Spleen (tissue), 11 donors: ENCODE results near the gene SH3RF3. TPM values are rescaled to one million over a fixed set of nuclear protein-coding genes. Genes with fewer than 3 reads are reported as not detected.

Experiments
- DNase-seq: peaks from one replicate; pipeline ENCODE4 v3.0.0-alpha.2; 2020
- H3K27ac ChIP-seq, 8 donors: fragments of 200-600 bp; sonication (generic) in 7 of 8; 1 replicate in 4 of 8; 2 replicates in 4 of 8; pipeline versions ENCODE4 v1.5.0 to v1.8.0; 2016 to 2021; ENCODE audit warnings: inconsistent platforms in 4 of 8, mild to moderate bottlenecking in 4 of 8, moderate library complexity in 1 of 8
- H3K27me3 ChIP-seq, 7 donors: fragments of 200-600 bp; sonication (generic) in 6 of 7; replicated peaks in 1 of 7; 1 replicate in 4 of 7; 2 replicates in 3 of 7; pipeline versions ENCODE4 v1.5.0 to v1.8.0; 2016 to 2021; ENCODE audit warnings: inconsistent platforms in 3 of 7, mild to moderate bottlenecking in 1 of 7
- H3K36me3 ChIP-seq, 6 donors: fragments of 200-600 bp; sonication (generic) in 5 of 6; 1 replicate in 4 of 6; 2 replicates in 2 of 6; pipeline versions ENCODE4 v1.5.0 to v1.8.0; 2016 to 2021; ENCODE audit warnings: inconsistent platforms in 2 of 6
- H3K4me1 ChIP-seq, 6 donors: fragments of 200-600 bp; sonication (generic) in 5 of 6; 1 replicate in 3 of 6; 2 replicates in 3 of 6; pipeline versions ENCODE4 v1.5.0 to v1.8.0; 2016 to 2021; ENCODE audit warnings: inconsistent platforms in 3 of 6
- H3K4me3 ChIP-seq, 8 donors: fragments of 200-600 bp; sonication (generic) in 7 of 8; 1 replicate in 4 of 8; 2 replicates in 4 of 8; pipeline versions ENCODE4 v1.5.0 to v1.8.0; 2016 to 2021; ENCODE audit warnings: inconsistent platforms in 4 of 8, mild to moderate bottlenecking in 4 of 8, moderate library complexity in 2 of 8
- H3K9me3 ChIP-seq, 8 donors: fragments of 200-600 bp; sonication (generic) in 7 of 8; 1 replicate in 4 of 8; 2 replicates in 4 of 8; pipeline versions ENCODE4 v1.5.0 to v1.8.0; 2016 to 2021; ENCODE audit warnings: inconsistent platforms in 4 of 8
- CTCF ChIP-seq, 11 experiments: fragments of 200-600 bp in 7 of 11; fragments of 450-650 bp in 4 of 11; sonication (generic) in 4 of 11; IDR thresholded peaks in 8 of 11; conservative IDR thresholded peaks in 3 of 11; 1 replicate in 7 of 11; 2 replicates in 4 of 11; pipeline versions ENCODE4 v1.4.0 to v1.8.0; 2016 to 2021; ENCODE audit warnings: antibody characterized with exemption in 11 of 11, inconsistent platforms in 4 of 11, mild to moderate bottlenecking in 1 of 11
- POLR2A ChIP-seq, 3 donors: fragments of 450-650 bp; IDR thresholded peaks; one replicate each; pipeline ENCODE4 v1.5.1; 2017; ENCODE audit warnings: antibody characterized with exemption in 3 of 3, mild to moderate bottlenecking in 1 of 3
- POLR2AphosphoS5 ChIP-seq, 3 donors: sonication (generic); formaldehyde crosslinking; IDR thresholded peaks; one replicate each; pipeline ENCODE4 v1.5.1; 2017; ENCODE audit warnings: antibody characterized with exemption in 3 of 3
- WGBS, 5 donors: extraction: QIAGEN DNeasy Blood & Tissue Kit in 3 of 5; methylation state at CpG; one replicate each; pipeline versions ENCODE4 v1.1.5 to v1.1.7; 2013 to 2018; 5-methylcytosine and 5-hydroxymethylcytosine counted together
- intact Hi-C: fragments of 100-400 bp; cut with DNase I; formaldehyde crosslinking; loops from one replicate; pipeline ENCODE4 v1.15.0; 2023; ENCODE audit warnings: low total_unique reads
- polyA plus RNA-seq, 3 donors: library from polyadenylated mRNA; stranded (reverse); fragments of 200-250 nt; gene quantifications; one replicate each; pipeline ENCODE4 v1.2.1, GENCODE V29; 2013
- total RNA-seq, 7 donors: library from RNA; depleted of rRNA in 3 of 7; stranded (reverse); fragments of >200 nt in 3 of 7; fragmentation: NEBNext Ultra II Directional in 4 of 7; extraction: Animal tissue kit (Norgen Biotek cat#: 25700) in 4 of 7; gene quantifications; one replicate each; pipeline versions ENCODE4 v1.1.0 to v1.2.1, GENCODE V29; 2016 to 2021
- donor health status: healthy with polysubstance abuse.
- donor health status: DM: no; HTN: no; CAD: no; lungs with moderate emphysema.
- donor health status: DM: no; HTN: no; CAD: no.
- donor health status: Bipolar disorder and iron deficiency.
- donor health status: healthy.
- donor health status: DM: no; HTN: no; CAD: no.
- donor health status: DM: yes; HTN: yes; CAD: no.

The SH3RF3 gene
- total and polyA plus RNA-seq, 10 donors: 1.3 to 7.6 (median 4.7) TPM

GRCh38 chr2:109530712-109531111 lies 401.7 kb downstream of the SH3RF3 start:
- Histone ChIP-seq H3K4me3 (no peak overlapping the region), H3K27ac (no peak overlapping the region), H3K36me3 (no peaks in the 10 kb centered on the region), H3K9me3 (no peaks in the 10 kb centered on the region), H3K4me1 (no peaks in the 10 kb centered on the region), H3K27me3 (peaks cover 0 to 15% (median 0%) of the 10 kb centered on the region in 7 donors)
- 53 to 78% (median 56%) methylated on average over 6 of the region's 6 CpGs for WGBS, 5 donors
- peak; percentile 4 for DNase-seq
- intact Hi-C loops: no loop called here
- no peak for TF ChIP-seq CTCF (IDR thresholded peaks at IDR 0.05 in 8 of 11, conservative IDR thresholded peaks at IDR 0.05 in 3 of 11)
- no peak for TF ChIP-seq POLR2A (IDR thresholded peaks at IDR 0.05)
- no peak for TF ChIP-seq POLR2AphosphoS5 (IDR thresholded peaks at IDR 0.05)

- WGBS, 5 donors: 61 to 79% (median 73%) methylated on average over 5 of the region's 5 CpGs
- H3K4me1 ChIP-seq: no peaks in the 10 kb centered on the region
- intact Hi-C loops: no loop called here
- H3K36me3 ChIP-seq: no peaks in the 10 kb centered on the region
- peak; percentile 23 for DNase-seq
- TF ChIP-seq CTCF (IDR thresholded peaks at IDR 0.05 in 8 of 11, conservative IDR thresholded peaks at IDR 0.05 in 3 of 11): no peak
- TF ChIP-seq POLR2AphosphoS5 (IDR thresholded peaks at IDR 0.05): no peak
- TF ChIP-seq POLR2A (IDR thresholded peaks at IDR 0.05): no peak
- no peaks in the 10 kb centered on the region for H3K9me3 ChIP-seq
- H3K27me3 ChIP-seq: peaks cover 0 to 15% (median 0%) of the 10 kb centered on the region in 7 donors
- no peak overlapping the region for H3K27ac ChIP-seq
- no peak overlapping the region for H3K4me3 ChIP-seq
Observed at GRCh38 chr2:109531221-109531620, 402.2 kb downstream of the SH3RF3 start.

GRCh38 chr2:109531896-109532727 lies 403.1 kb downstream of the SH3RF3 start:
- WGBS, 5 donors: 82 to 89% (median 84%) methylated on average over 8 to 10 of the region's 10 CpGs
- no peaks in the 10 kb centered on the region for H3K9me3 ChIP-seq
- no peak overlapping the region for H3K27ac ChIP-seq
- H3K27me3 ChIP-seq: peaks cover 0 to 15% (median 0%) of the 10 kb centered on the region in 7 donors
- no peaks in the 10 kb centered on the region for H3K36me3 ChIP-seq
- no peak overlapping the region for H3K4me3 ChIP-seq
- peak; percentile 51 for DNase-seq
- no peaks in the 10 kb centered on the region for H3K4me1 ChIP-seq
- TF ChIP-seq POLR2AphosphoS5 (IDR thresholded peaks at IDR 0.05): no peak
- TF ChIP-seq CTCF (IDR thresholded peaks at IDR 0.05 in 8 of 11, conservative IDR thresholded peaks at IDR 0.05 in 3 of 11): no peak
- TF ChIP-seq POLR2A (IDR thresholded peaks at IDR 0.05): no peak
- intact Hi-C loops: no loop called here

- H3K4me3 ChIP-seq: no peak overlapping the region
- 81 to 91% (median 84%) methylated on average over 4 to 5 of the region's 5 CpGs for WGBS, 5 donors
- H3K36me3 ChIP-seq: no peaks in the 10 kb centered on the region
- intact Hi-C loops: no loop called here
- no peaks in the 10 kb centered on the region for H3K9me3 ChIP-seq
- peak; percentile 56 for DNase-seq
- TF ChIP-seq CTCF (IDR thresholded peaks at IDR 0.05 in 8 of 11, conservative IDR thresholded peaks at IDR 0.05 in 3 of 11) (no peak), POLR2A (IDR thresholded peaks at IDR 0.05) (no peak), POLR2AphosphoS5 (IDR thresholded peaks at IDR 0.05) (no peak)
- H3K27me3 ChIP-seq: peaks cover 0 to 14% (median 0%) of the 10 kb centered on the region in 7 donors
- H3K4me1 ChIP-seq: no peaks in the 10 kb centered on the region
- no peak overlapping the region for H3K27ac ChIP-seq
Observed at GRCh38 chr2:109532728-109533076, 403.7 kb downstream of the SH3RF3 start.
